Astrocyte (in vitro differentiated cells and primary cell): Measurements from ENCODE around the gene ATG7. TPM values are rescaled to one million over a fixed set of nuclear protein-coding genes. Genes with fewer than 3 reads are reported as not detected.

Source experiments
- DNase-seq: peaks from one replicate; pipeline ENCODE4 v3.0.0-alpha.2; 2010; ENCODE audit warnings: low read depth
- FAIRE-seq: peaks from 2 replicates; lab custom pipeline; 2011; peaks lifted over from hg19 to GRCh38; lab: Jason Lieb, UNC
- H2AFZ ChIP-seq: 2 replicates; pipeline ENCODE4 v1.6.0; 2012; ENCODE audit warnings: low read depth, low read length, inconsistent platforms
- H3K27ac ChIP-seq: 2 replicates; pipeline ENCODE4 v1.5.1; 2011; ENCODE audit warnings: low read depth, low read length, inconsistent platforms
- H3K27me3 ChIP-seq: 2 replicates; pipeline ENCODE4 v1.6.0; 2011; ENCODE audit warnings: low read length, inconsistent platforms; ENCODE audit not compliant: insufficient read depth
- H3K36me3 ChIP-seq: 2 replicates; pipeline ENCODE4 v1.5.1; 2011; ENCODE audit warnings: low read length, inconsistent platforms; ENCODE audit not compliant: insufficient read depth
- H3K4me1 ChIP-seq: 2 replicates; pipeline ENCODE4 v1.5.1; 2011; ENCODE audit warnings: low read length, inconsistent platforms; ENCODE audit not compliant: insufficient read depth
- H3K4me2 ChIP-seq: 2 replicates; pipeline ENCODE4 v1.6.0; 2012; ENCODE audit warnings: low read length, inconsistent platforms
- H3K4me3 ChIP-seq: 2 replicates; pipeline ENCODE4 v1.5.1; 2011; ENCODE audit warnings: low read depth, mild to moderate bottlenecking, low read length, inconsistent platforms; ENCODE audit not compliant: insufficient read depth
- H3K79me2 ChIP-seq: 2 replicates; pipeline ENCODE4 v1.6.0; 2012; ENCODE audit warnings: mild to moderate bottlenecking, low read length, inconsistent platforms; ENCODE audit not compliant: insufficient read depth
- H3K9ac ChIP-seq: 2 replicates; pipeline ENCODE4 v1.6.0; 2012; ENCODE audit warnings: mild to moderate bottlenecking, low read length, inconsistent platforms
- H3K9me3 ChIP-seq: 2 replicates; pipeline ENCODE4 v1.5.1; 2012; ENCODE audit warnings: low read depth, mild to moderate bottlenecking, low read length, inconsistent platforms; ENCODE audit not compliant: insufficient read depth
- H4K20me1 ChIP-seq: 2 replicates; pipeline ENCODE4 v1.6.0; 2012; ENCODE audit warnings: low read length, inconsistent platforms; ENCODE audit not compliant: insufficient read depth
- H3K27ac Mint-ChIP-seq: one replicate; pipeline ENCODE4 v1.8.0; 2021; ENCODE audit warnings: mild to moderate bottlenecking, mixed read lengths; ENCODE audit not compliant: unreplicated experiment
- H3K27me3 Mint-ChIP-seq: one replicate; pipeline ENCODE4 v1.8.0; 2021; ENCODE audit warnings: low read depth, mixed read lengths; ENCODE audit not compliant: unreplicated experiment
- H3K36me3 Mint-ChIP-seq: one replicate; pipeline ENCODE4 v1.8.0; 2021; ENCODE audit warnings: low read depth, mixed read lengths; ENCODE audit not compliant: unreplicated experiment
- H3K4me1 Mint-ChIP-seq: one replicate; pipeline ENCODE4 v1.8.0; 2021; ENCODE audit warnings: low read depth, mixed read lengths; ENCODE audit not compliant: unreplicated experiment
- H3K4me3 Mint-ChIP-seq: one replicate; pipeline ENCODE4 v1.8.0; 2021; ENCODE audit warnings: mild to moderate bottlenecking, moderate library complexity, mixed read lengths; ENCODE audit not compliant: unreplicated experiment
- H3K9me3 Mint-ChIP-seq: one replicate; pipeline ENCODE4 v1.8.0; 2021; ENCODE audit warnings: mild to moderate bottlenecking, mixed read lengths; ENCODE audit not compliant: unreplicated experiment
- CTCF ChIP-seq: IDR thresholded peaks from 2 replicates; pipeline ENCODE4 v1.5.1; 2011; ENCODE audit warnings: low read depth, mild to moderate bottlenecking, inconsistent platforms, low read length, moderate library complexity; ENCODE audit not compliant: insufficient read depth
- EZH2 ChIP-seq: IDR thresholded peaks from 2 replicates; pipeline ENCODE4 v1.6.1; 2012; ENCODE audit warnings: mild to moderate bottlenecking, low read length, inconsistent platforms; ENCODE audit not compliant: insufficient read depth
- total RNA-seq: library from RNA; stranded (reverse); gene quantifications from 2 replicates; pipeline ENCODE4 v1.2.1, GENCODE V29; 2021

Gene ATG7
- total RNA-seq, 1 donor from 2014 or later: 29.5 TPM

- H3K4me1 Mint-ChIP-seq: no peaks in the 10 kb centered on the region
- H3K27ac Mint-ChIP-seq: no peak overlapping the region
- H2AFZ ChIP-seq: no peak overlapping the region
- H3K4me1 ChIP-seq: no peaks in the 10 kb centered on the region
- H4K20me1 ChIP-seq: no peaks in the 10 kb centered on the region
- no peak overlapping the region for H3K4me3 ChIP-seq
- no peak overlapping the region for H3K27ac ChIP-seq
- no peak overlapping the region for H3K4me2 ChIP-seq
- H3K79me2 ChIP-seq: no peaks in the 10 kb centered on the region
- no peak overlapping the region for H3K4me3 Mint-ChIP-seq
- H3K9me3 ChIP-seq: no peaks in the 10 kb centered on the region
- no peaks in the 10 kb centered on the region for H3K9me3 Mint-ChIP-seq
- no peak for DNase-seq
- FAIRE-seq: no peak
- H3K27me3 Mint-ChIP-seq: no peaks in the 10 kb centered on the region
- H3K27me3 ChIP-seq: no peaks in the 10 kb centered on the region
- no peaks in the 10 kb centered on the region for H3K36me3 ChIP-seq
- TF ChIP-seq EZH2 (no peak), CTCF (no peak)
- H3K9ac ChIP-seq: no peak overlapping the region
- H3K36me3 Mint-ChIP-seq: peaks cover 18% of the 10 kb centered on the region
Measured at GRCh38 chr3:11373654-11374053, 101.5 kb downstream of the ATG7 start.

- Mint-ChIP-seq H3K4me3 (no peak overlapping the region), H3K27ac (no peak overlapping the region), H3K36me3 (peaks cover 11% of the 10 kb centered on the region), H3K9me3 (no peaks in the 10 kb centered on the region), H3K27me3 (no peaks in the 10 kb centered on the region), H3K4me1 (peaks cover 13% of the 10 kb centered on the region)
- Histone ChIP-seq H3K9me3 (no peaks in the 10 kb centered on the region), H3K27me3 (no peaks in the 10 kb centered on the region), H3K4me1 (peaks cover 12% of the 10 kb centered on the region), H3K79me2 (no peaks in the 10 kb centered on the region), H4K20me1 (no peaks in the 10 kb centered on the region), H3K4me2 (no peak overlapping the region), H3K9ac (no peak overlapping the region), H3K36me3 (no peaks in the 10 kb centered on the region), H3K27ac (no peak overlapping the region), H2AFZ (no peak overlapping the region), H3K4me3 (no peak overlapping the region)
- TF ChIP-seq EZH2 (no peak), CTCF (no peak)
- FAIRE-seq (no peak), DNase-seq (peak; percentile 32)
Measured at GRCh38 chr3:11375333-11376088, 103.3 kb downstream of the ATG7 start.

- Histone ChIP-seq H4K20me1 (no peaks in the 10 kb centered on the region), H3K27ac (no peak overlapping the region), H3K4me3 (no peak overlapping the region), H3K4me1 (peaks cover 12% of the 10 kb centered on the region), H3K79me2 (no peaks in the 10 kb centered on the region), H2AFZ (no peak overlapping the region), H3K9ac (no peak overlapping the region), H3K27me3 (no peaks in the 10 kb centered on the region), H3K36me3 (no peaks in the 10 kb centered on the region), H3K4me2 (no peak overlapping the region), H3K9me3 (no peaks in the 10 kb centered on the region)
- TF ChIP-seq CTCF (no peak), EZH2 (no peak)
- Mint-ChIP-seq H3K27ac (no peak overlapping the region), H3K27me3 (no peaks in the 10 kb centered on the region), H3K4me1 (peaks cover 17% of the 10 kb centered on the region), H3K4me3 (no peak overlapping the region), H3K36me3 (peaks cover 7% of the 10 kb centered on the region), H3K9me3 (no peaks in the 10 kb centered on the region)
- no peak for FAIRE-seq
- DNase-seq: no peak
Measured at GRCh38 chr3:11377719-11378118, 105.5 kb downstream of the ATG7 start.
